HG03457 (cell line): ENCODE data around the gene DNAJC11.

Source experiments
- ATAC-seq: cut with Tn5 transposase; IDR thresholded peaks from one replicate; pipeline ENCODE4 v1.9.1; 2021; ENCODE audit warnings: moderate number of reproducible peaks; ENCODE audit not compliant: unreplicated experiment

Gene DNAJC11

GRCh38 chr1:6587261-6588005, 114.2 kb downstream of the DNAJC11 start:
- no peak for ATAC-seq

GRCh38 chr1:6586404-6586816, 115.2 kb downstream of the DNAJC11 start:
- no peak for ATAC-seq

GRCh38 chr1:6585841-6586240, 115.8 kb downstream of the DNAJC11 start:
- ATAC-seq: no peak

- ATAC-seq: no peak
Measured at GRCh38 chr1:6585081-6585722, 116.4 kb downstream of the DNAJC11 start.
